HG02623 (cell line): Measurements from ENCODE around the gene NDUFS4.
"Not testable (repeated sequence)": the region's sequence is repeated elsewhere in the genome, so short reads cannot be mapped to it uniquely, and the experiment has no call there.

Experiments used
- ATAC-seq: cut with Tn5 transposase; IDR thresholded peaks from one replicate; pipeline ENCODE4 v1.9.1; 2021; ENCODE audit warnings: moderate library complexity; ENCODE audit not compliant: unreplicated experiment

Gene NDUFS4

GRCh38 chr5:53571403-53571802 is 11.0 kb downstream of the NDUFS4 start:
- ATAC-seq: no peak

- ATAC-seq: no peak
Measured at GRCh38 chr5:53575101-53575500, 14.7 kb downstream of the NDUFS4 start.

GRCh38 chr5:53575831-53576230 is 15.4 kb downstream of the NDUFS4 start:
- ATAC-seq: no peak

- no peak for ATAC-seq
Measured at GRCh38 chr5:53576674-53577073, 16.2 kb downstream of the NDUFS4 start.

GRCh38 chr5:53578854-53579253 is 18.4 kb downstream of the NDUFS4 start:
- ATAC-seq: no peak

- ATAC-seq: no peak
Measured at GRCh38 chr5:53580547-53580946, 20.1 kb downstream of the NDUFS4 start.

- ATAC-seq: no peak
Measured at GRCh38 chr5:53582225-53582624, 21.8 kb downstream of the NDUFS4 start.

GRCh38 chr5:53590759-53591158 is 30.3 kb downstream of the NDUFS4 start:
- no peak for ATAC-seq

GRCh38 chr5:53594419-53594818 is 34.0 kb downstream of the NDUFS4 start:
- ATAC-seq: no peak

GRCh38 chr5:53597894-53598293 is 37.5 kb downstream of the NDUFS4 start:
- ATAC-seq: no peak

- ATAC-seq: no peak
Measured at GRCh38 chr5:53601570-53601969, 41.1 kb downstream of the NDUFS4 start.

- no peak for ATAC-seq
Measured at GRCh38 chr5:53603009-53603687, 42.7 kb downstream of the NDUFS4 start.

- ATAC-seq: no peak
Measured at GRCh38 chr5:53604309-53604708, 43.9 kb downstream of the NDUFS4 start.

GRCh38 chr5:53607886-53608285 is 47.4 kb downstream of the NDUFS4 start:
- no peak for ATAC-seq

- not testable (repeated sequence) for ATAC-seq
Measured at GRCh38 chr5:53608897-53609296, 48.5 kb downstream of the NDUFS4 start.

GRCh38 chr5:53613061-53613460 is 52.6 kb downstream of the NDUFS4 start:
- no peak for ATAC-seq

GRCh38 chr5:53613536-53613935 is 53.1 kb downstream of the NDUFS4 start:
- ATAC-seq: no peak

- no peak for ATAC-seq
Measured at GRCh38 chr5:53614376-53614885, 54.0 kb downstream of the NDUFS4 start.

- no peak for ATAC-seq
Measured at GRCh38 chr5:53616939-53617549, 56.6 kb downstream of the NDUFS4 start.

- ATAC-seq: no peak
Measured at GRCh38 chr5:53631251-53631650, 70.8 kb downstream of the NDUFS4 start.

GRCh38 chr5:53642061-53642460 is 81.6 kb downstream of the NDUFS4 start:
- no peak for ATAC-seq

GRCh38 chr5:53643445-53643844 is 83.0 kb downstream of the NDUFS4 start:
- no peak for ATAC-seq

- ATAC-seq: no peak
Measured at GRCh38 chr5:53645078-53645477, 84.6 kb downstream of the NDUFS4 start.
